ENCODE data around the gene OLFM2.

OLFM2 gene

GRCh38 chr19:9911524-9912185 lies 24.7 kb downstream of the OLFM2 start:
- FAIRE-seq, result no peak

GRCh38 chr19:9910625-9911024 lies 25.7 kb downstream of the OLFM2 start:
- FAIRE-seq, result no peak
- DNase-seq (ENCODE audit: insufficient read length, low spot score), result no peak

More at GRCh38 chr19:9911524-9912185, 24.7 kb downstream of the OLFM2 start:
- no peak for DNase-seq (ENCODE audit: insufficient read length, low spot score)

GRCh38 chr19:9909251-9909650 lies 27.1 kb downstream of the OLFM2 start:
- no peak for DNase-seq (ENCODE audit: insufficient read length, low spot score)
- FAIRE-seq, result no peak

GRCh38 chr19:9906475-9907087 lies 29.7 kb downstream of the OLFM2 start:
- FAIRE-seq (no peak), DNase-seq (ENCODE audit: insufficient read length, low spot score) (no peak)

GRCh38 chr19:9903336-9903735 lies 33.0 kb downstream of the OLFM2 start:
- FAIRE-seq (no peak), DNase-seq (ENCODE audit: insufficient read length, low spot score) (no peak)

GRCh38 chr19:9901642-9902041 lies 34.7 kb downstream of the OLFM2 start:
- FAIRE-seq, result no peak
- DNase-seq (ENCODE audit: insufficient read length, low spot score), result no peak

- DNase-seq (ENCODE audit: insufficient read length, low spot score), result no peak
Observed at GRCh38 chr19:9901020-9901419, 35.3 kb downstream of the OLFM2 start.

GRCh38 chr19:9891609-9892373 lies 44.5 kb downstream of the OLFM2 start:
- DNase-seq (ENCODE audit: insufficient read length, low spot score) (no peak), FAIRE-seq (no peak)

More at GRCh38 chr19:9901020-9901419, 35.3 kb downstream of the OLFM2 start:
- FAIRE-seq, result no peak

- DNase-seq (ENCODE audit: insufficient read length, low spot score), result no peak
- FAIRE-seq, result no peak
Observed at GRCh38 chr19:9885077-9885552, 51.2 kb downstream of the OLFM2 start.

- DNase-seq (ENCODE audit: insufficient read length, low spot score), result no peak
- FAIRE-seq, result no peak
Observed at GRCh38 chr19:9883764-9884163, 52.6 kb downstream of the OLFM2 start.

- no peak for DNase-seq (ENCODE audit: insufficient read length, low spot score)
- FAIRE-seq, result no peak
Observed at GRCh38 chr19:9883231-9883758, 53.0 kb downstream of the OLFM2 start.

- no peak for FAIRE-seq
- no peak for DNase-seq (ENCODE audit: insufficient read length, low spot score)
Observed at GRCh38 chr19:9881720-9882119, 54.6 kb downstream of the OLFM2 start.

GRCh38 chr19:9878511-9879196 lies 57.7 kb downstream of the OLFM2 start:
- FAIRE-seq, result no peak
- no peak for DNase-seq (ENCODE audit: insufficient read length, low spot score)

- FAIRE-seq, result no peak
- DNase-seq (ENCODE audit: insufficient read length, low spot score), result no peak
Observed at GRCh38 chr19:9877780-9878510, 58.4 kb downstream of the OLFM2 start.

- no peak for FAIRE-seq
- no peak for DNase-seq (ENCODE audit: insufficient read length, low spot score)
Observed at GRCh38 chr19:9875796-9876195, 60.5 kb downstream of the OLFM2 start.

GRCh38 chr19:9875031-9875627 lies 61.2 kb downstream of the OLFM2 start:
- FAIRE-seq (no peak), DNase-seq (ENCODE audit: insufficient read length, low spot score) (no peak)

GRCh38 chr19:9872618-9873242 lies 63.6 kb downstream of the OLFM2 start:
- no peak for DNase-seq (ENCODE audit: insufficient read length, low spot score)
- no peak for FAIRE-seq

- DNase-seq (ENCODE audit: insufficient read length, low spot score), result no peak
- FAIRE-seq, result no peak
Observed at GRCh38 chr19:9871626-9872338, 64.5 kb downstream of the OLFM2 start.
